HG03432 (cell line): ENCODE data around the gene FAM50B.

Experiments
- ATAC-seq: cut with Tn5 transposase; IDR thresholded peaks from one replicate; pipeline ENCODE4 v1.9.1; 2021; ENCODE audit warnings: mild to moderate bottlenecking, moderate library complexity; ENCODE audit not compliant: unreplicated experiment

FAM50B gene

DNA sequence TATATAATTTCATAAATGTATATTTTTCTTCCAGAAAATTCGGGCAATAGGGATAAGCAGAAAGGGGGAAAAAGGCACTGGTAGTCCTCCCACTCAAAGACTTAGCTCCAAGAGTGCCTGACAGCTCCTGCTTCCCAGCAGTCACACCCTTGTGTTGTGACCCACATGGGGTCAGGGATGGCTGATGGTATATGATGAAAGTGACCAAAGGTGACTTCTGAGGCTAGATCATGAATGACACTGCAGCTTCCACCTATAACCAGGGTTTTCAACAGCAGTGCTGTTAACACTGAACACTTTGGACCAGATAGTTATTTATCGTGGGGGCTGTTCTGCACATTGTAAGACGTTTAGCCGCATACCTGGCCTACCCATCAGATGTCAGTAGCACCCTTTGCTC lies 22.3 kb downstream of the FAM50B start:
- no peak for ATAC-seq

GRCh38 chr6:3871939-3872338 lies 22.8 kb downstream of the FAM50B start:
- no peak for ATAC-seq

- ATAC-seq, result no peak
Observed at GRCh38 chr6:3872370-3872854, 23.2 kb downstream of the FAM50B start.

DNA sequence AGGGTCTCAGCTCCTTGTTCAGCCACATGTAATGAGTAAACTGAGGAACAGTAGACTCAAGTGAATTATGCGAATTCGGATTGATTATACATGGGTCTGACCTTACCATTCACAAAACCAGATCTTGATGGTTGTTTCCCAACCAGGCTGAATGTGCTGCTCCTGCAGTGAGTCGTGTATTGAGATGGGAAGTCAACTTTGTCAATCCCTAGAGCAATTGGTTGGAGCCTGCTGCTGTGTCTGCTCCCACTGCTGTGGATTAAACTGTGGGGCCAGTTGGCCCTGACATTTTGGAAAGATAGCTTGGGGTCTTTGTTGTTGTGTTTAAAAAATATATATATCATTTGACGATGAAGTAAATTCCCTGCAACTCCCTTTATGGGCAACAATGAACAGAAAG lies 23.9 kb downstream of the FAM50B start:
- no peak for ATAC-seq

DNA sequence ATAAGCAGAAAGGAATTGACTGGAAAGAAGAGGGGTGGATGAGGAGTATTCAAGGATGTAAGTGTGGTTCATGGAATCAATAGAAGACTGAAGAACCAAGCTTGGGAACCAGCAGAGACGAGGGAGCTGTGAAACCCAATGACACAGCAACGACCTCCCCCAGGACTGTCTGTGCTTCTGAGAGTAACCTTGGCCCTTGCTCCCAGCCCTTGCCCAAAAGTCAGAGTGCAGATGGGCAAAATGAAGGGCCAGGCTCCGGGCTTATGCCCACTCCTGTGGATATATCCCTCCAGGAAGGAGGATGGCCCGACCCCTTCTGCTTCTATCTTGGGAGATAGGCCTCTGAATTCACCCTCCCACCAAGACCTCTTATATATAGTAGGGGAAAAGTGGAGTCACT lies 24.9 kb downstream of the FAM50B start:
- ATAC-seq, result no peak

DNA sequence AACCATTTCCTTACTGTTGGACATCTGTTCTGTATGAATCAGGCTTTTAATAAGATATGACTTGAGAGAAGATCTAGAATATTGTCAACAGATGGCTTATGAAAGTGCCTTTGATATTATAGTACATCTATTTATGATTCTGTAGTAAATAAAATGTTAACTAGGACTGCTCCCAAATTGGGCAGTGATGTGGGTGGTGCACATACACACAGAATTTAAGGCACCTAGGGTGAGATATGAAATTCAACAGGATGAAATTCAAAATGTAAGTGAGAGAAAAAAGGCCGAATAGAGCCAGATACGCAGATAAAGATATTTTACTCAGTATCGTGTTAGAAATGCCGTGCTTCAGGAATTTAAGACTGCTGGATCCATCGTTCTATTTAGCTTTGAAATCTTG lies 26.3 kb downstream of the FAM50B start:
- ATAC-seq, result no peak

- ATAC-seq, result no peak
Observed at GRCh38 chr6:3876101-3876500, 26.9 kb downstream of the FAM50B start.

GRCh38 chr6:3876866-3877265 lies 27.7 kb downstream of the FAM50B start:
- no peak for ATAC-seq

- no peak for ATAC-seq
Observed at GRCh38 chr6:3878048-3878666, 29.0 kb downstream of the FAM50B start.

GRCh38 chr6:3879194-3879952 lies 30.2 kb downstream of the FAM50B start:
- no peak for ATAC-seq

DNA sequence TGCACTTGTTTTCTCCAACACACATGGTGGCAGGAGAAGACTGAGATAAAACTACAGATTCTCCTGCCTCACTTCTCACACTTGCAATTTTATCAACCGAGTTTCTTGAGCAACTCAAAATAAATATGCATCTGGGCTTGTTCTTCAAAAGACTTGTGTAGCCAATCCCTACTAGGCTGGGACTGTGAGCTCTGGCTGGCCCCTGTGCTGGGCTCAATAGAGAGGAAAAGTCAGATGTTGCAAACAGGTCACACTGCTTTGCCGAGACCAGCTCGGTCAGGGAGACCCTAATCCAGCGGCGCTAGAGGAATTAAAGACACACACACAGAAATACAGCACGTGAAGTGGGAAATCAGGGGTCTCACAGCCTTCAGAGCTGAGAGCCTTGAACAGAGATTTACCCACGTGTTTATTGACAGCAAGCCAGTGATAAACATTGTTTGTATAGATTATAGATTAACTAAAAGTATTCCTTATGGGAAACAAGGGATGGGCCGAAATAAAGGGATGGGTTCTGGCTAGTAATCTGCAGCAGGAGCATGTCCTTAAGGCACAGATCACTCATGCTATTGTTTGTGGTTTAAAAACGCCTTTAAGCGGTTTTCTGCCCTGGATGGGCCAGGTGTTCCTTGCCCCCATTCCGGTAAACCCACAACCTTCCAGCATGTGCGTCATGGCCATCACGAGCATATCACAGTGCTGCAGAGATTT lies 32.7 kb downstream of the FAM50B start:
- ATAC-seq, result no peak

DNA sequence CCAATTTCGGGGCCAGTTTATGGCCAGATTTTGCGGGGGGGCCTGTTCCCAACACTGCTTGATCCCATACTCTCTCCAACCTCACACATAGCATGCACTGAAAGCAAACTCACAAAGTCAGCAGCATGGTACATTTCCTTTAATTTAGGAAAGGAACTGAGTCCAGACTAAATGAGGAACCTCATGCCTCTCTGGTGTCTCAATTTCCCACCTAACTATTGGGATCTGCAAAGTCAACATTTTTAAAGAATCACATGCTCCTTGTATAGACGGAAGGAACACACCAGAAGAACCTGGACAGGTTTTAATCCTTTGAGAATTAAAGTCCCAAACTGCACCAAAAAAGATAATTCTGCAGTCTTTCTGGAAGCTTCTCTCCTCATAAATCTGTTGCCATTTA lies 33.3 kb downstream of the FAM50B start:
- ATAC-seq, result no peak

DNA sequence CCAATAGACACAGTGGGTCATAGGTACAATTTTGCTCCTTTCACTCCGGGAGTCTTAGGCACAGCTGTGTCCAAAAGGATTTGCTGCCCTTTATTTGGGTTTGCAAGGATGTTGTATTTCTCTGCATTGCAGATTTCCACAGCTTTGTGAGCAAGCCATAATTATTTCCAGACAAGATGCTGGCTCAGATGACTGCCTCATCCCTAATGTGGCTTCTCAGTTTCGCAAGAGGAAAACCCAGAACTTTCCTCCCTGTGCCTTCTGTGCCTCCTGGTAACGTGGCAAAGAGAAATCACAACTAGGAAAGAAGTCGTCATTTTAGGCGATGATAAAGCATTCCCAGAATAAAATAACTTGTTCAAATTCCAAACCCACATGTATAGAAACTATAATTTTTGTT lies 33.7 kb downstream of the FAM50B start:
- no peak for ATAC-seq

DNA sequence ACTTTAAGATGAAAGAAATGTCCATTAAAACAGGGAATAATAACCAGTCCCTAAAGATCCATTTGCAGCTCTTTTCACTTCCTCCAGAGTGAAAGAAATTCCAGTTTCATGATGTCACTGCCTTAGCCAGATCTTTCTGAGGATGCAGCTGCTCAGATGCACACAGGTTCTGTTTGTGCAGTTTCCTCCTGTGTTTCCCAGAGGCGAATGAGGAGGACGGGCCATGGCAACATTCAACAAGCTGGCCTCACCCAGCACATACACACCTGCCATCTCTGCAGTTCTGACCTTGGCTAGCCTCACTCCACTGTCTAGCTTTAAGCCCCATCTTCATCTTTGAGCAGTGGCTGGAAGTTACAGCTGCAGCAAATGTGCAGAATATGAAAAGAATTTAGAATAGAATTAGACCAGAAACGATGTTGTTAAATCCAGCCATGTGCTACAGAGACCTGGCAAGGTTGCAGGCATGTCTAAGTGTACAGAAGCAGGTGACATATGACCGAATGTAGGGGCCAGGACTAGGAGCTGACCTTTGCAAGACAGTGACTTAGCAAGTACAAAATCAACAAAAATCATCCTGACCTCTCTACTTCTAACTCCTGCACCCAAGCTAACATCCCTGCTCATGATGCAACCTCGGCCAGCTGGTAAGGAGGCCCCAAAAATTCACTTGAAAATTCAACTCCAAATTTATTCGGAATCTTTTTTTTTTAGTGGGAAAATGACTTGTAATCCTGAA lies 35.0 kb downstream of the FAM50B start:
- ATAC-seq, result no peak

GRCh38 chr6:3885262-3886036 lies 36.3 kb downstream of the FAM50B start:
- no peak for ATAC-seq

DNA sequence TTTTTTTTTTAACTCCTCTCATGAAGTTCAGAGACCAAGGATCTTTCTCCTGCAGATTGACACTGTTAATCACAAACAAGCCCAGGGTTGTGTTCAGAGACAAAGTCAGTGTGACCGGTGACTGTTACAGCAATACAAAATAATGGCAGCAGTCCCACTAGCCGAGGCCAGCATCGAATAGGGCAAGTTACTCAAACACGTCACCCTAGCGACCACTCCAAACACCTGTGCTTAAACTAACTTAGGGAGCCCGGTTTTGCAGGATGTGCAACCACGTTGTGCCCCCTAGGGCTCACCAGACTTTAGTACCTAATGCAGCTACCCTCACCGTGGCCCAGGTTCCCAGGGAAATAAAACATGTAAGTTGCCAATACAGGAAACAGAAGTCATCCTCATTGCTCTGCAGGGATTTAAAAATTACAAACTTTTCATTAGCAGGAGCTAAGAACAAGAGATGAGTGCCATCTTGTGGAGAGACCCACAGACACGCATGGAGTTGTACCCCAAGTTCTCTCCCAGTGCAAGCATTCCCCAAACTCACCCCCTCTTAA lies 38.1 kb downstream of the FAM50B start:
- no peak for ATAC-seq

DNA sequence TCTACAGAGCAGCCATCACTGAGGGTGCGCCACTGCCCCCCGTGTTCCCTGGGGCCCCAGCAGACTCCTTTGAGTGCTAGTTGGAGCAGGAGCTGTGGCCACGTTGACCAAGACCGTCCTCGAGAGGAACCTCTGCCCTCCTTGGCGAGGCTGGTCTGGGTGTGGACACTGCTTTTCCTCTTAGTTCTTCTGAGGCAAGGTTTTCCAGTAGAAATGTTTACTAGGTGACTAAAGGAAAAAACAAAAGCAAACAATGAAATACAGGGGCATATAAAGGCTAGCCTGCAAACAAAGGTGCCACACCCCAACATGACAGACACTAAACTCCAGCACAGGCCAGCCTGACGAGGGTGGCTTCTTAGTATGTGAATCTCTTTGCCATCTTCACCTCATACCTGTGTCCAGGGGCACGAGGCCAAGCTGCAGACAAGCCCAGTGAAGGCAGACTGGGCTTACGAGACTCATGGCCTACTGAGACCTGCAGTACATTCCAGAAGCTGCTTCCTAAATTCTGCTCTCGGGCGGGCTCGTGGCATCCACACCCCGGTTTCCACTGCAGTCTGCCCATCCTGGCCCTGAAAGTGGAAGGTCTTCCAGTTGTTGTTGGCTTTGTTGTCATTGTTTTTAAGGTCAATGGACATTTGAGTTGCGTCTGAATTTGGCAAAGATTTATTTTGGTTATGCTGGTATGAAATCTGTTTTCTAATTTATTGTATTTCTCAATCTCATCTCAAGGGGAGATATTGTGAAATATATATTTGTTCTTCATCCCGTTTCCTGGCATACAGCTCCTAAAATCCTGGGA lies 39.2 kb downstream of the FAM50B start:
- no peak for ATAC-seq

DNA sequence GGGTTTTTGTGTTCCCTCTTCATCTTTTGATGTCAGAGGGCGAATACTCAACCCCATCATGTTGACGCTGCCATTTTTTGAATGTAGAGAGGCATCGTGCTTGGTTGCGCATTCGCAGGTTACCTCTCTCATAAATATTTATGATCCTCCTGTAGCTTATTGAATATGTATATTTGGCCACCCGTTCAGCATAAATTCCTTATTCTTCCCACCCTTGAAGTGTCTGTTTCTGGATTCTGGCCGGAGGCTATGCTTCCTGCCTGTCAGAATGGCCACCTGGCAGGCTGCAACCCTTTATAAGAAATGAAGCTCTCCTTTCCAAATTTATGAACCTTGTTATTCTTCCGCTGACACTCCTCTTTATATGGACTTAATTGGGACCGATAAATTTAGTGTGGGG lies 40.9 kb downstream of the FAM50B start:
- ATAC-seq, result no peak

- no peak for ATAC-seq
Observed at GRCh38 chr6:3891883-3892282, 42.7 kb downstream of the FAM50B start.
